HL-60 (cell line): Measurements from ENCODE around the gene MYCN.

Source experiments
- DNase-seq, 2 experiments: peaks; one replicate each; pipeline ENCODE4 v3.0.0-alpha.2; 2010 to 2020; ENCODE audit warnings: low read depth in 1 of 2, low spot score in 1 of 2
- H3K27ac ChIP-seq: fragments of 250-450 bp; sonication (Bioruptor Pico); replicated peaks from 2 replicates; pipeline ENCODE4 v1.5.1; 2020; ENCODE audit warnings: mild to moderate bottlenecking, moderate library complexity
- H3K27me3 ChIP-seq: fragments of 250-450 bp; sonication (Bioruptor Pico); 2 replicates; pipeline ENCODE4 v1.5.1; 2021; ENCODE audit warnings: mild to moderate bottlenecking, moderate library complexity; ENCODE audit not compliant: insufficient read depth, poor library complexity, severe bottlenecking
- H3K4me3 ChIP-seq: replicated peaks from 2 replicates; pipeline ENCODE4 v1.5.1; 2011; ENCODE audit warnings: mild to moderate bottlenecking, control low read depth, low read length; ENCODE audit not compliant: insufficient read depth
- GABPA ChIP-seq: IDR thresholded peaks from 2 replicates; pipeline ENCODE4 v1.6.1; 2012; ENCODE audit warnings: low read depth
- POLR2AphosphoS5 ChIP-seq: IDR thresholded peaks from 2 replicates; pipeline ENCODE4 v1.6.1; 2012; ENCODE audit warnings: low read depth
- SPI1 ChIP-seq: IDR thresholded peaks from 2 replicates; pipeline ENCODE4 v1.6.1; 2012; ENCODE audit warnings: low read depth, mild to moderate bottlenecking, borderline replicate concordance
- TF ChIP-seq, protein P1 (sequence below): IDR thresholded peaks from 2 replicates; pipeline ENCODE4 v1.6.1; 2012; ENCODE audit warnings: low read depth; ENCODE audit not compliant: insufficient replicate concordance
- TF ChIP-seq, protein P2 (sequence below): IDR thresholded peaks from one replicate; pipeline ENCODE4 v1.5.1; 2011; ENCODE audit warnings: low read length, control low read depth, inconsistent platforms; ENCODE audit not compliant: insufficient read depth

The MYCN gene

DNA sequence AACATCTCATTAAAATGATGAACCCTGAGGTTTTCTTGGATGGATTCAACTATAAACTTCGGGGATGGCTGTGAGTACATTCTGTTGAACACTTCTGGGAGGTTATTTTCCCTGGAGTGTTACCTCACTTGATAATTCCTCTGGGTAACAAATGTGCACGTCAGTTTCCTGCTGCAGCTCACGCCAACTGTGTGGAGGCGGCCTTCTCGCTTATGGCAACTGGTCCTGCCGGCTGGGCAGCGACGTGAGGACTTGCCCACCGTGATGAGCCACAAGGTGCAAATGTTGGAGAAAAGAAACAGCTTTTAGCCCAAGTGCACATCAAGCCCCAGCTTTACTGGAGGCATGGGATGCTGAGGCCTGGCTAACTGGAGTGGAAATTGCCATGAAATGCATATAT is 15.9 kb downstream of the MYCN start:
- TF ChIP-seq, protein P1, sequence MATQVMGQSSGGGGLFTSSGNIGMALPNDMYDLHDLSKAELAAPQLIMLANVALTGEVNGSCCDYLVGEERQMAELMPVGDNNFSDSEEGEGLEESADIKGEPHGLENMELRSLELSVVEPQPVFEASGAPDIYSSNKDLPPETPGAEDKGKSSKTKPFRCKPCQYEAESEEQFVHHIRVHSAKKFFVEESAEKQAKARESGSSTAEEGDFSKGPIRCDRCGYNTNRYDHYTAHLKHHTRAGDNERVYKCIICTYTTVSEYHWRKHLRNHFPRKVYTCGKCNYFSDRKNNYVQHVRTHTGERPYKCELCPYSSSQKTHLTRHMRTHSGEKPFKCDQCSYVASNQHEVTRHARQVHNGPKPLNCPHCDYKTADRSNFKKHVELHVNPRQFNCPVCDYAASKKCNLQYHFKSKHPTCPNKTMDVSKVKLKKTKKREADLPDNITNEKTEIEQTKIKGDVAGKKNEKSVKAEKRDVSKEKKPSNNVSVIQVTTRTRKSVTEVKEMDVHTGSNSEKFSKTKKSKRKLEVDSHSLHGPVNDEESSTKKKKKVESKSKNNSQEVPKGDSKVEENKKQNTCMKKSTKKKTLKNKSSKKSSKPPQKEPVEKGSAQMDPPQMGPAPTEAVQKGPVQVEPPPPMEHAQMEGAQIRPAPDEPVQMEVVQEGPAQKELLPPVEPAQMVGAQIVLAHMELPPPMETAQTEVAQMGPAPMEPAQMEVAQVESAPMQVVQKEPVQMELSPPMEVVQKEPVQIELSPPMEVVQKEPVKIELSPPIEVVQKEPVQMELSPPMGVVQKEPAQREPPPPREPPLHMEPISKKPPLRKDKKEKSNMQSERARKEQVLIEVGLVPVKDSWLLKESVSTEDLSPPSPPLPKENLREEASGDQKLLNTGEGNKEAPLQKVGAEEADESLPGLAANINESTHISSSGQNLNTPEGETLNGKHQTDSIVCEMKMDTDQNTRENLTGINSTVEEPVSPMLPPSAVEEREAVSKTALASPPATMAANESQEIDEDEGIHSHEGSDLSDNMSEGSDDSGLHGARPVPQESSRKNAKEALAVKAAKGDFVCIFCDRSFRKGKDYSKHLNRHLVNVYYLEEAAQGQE: no peak
- TF ChIP-seq SPI1 (no peak), POLR2AphosphoS5 (no peak), GABPA (no peak)
- TF ChIP-seq, protein P2, sequence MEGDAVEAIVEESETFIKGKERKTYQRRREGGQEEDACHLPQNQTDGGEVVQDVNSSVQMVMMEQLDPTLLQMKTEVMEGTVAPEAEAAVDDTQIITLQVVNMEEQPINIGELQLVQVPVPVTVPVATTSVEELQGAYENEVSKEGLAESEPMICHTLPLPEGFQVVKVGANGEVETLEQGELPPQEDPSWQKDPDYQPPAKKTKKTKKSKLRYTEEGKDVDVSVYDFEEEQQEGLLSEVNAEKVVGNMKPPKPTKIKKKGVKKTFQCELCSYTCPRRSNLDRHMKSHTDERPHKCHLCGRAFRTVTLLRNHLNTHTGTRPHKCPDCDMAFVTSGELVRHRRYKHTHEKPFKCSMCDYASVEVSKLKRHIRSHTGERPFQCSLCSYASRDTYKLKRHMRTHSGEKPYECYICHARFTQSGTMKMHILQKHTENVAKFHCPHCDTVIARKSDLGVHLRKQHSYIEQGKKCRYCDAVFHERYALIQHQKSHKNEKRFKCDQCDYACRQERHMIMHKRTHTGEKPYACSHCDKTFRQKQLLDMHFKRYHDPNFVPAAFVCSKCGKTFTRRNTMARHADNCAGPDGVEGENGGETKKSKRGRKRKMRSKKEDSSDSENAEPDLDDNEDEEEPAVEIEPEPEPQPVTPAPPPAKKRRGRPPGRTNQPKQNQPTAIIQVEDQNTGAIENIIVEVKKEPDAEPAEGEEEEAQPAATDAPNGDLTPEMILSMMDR: no peak
- no peak overlapping the region for H3K27ac ChIP-seq
- H3K4me3 ChIP-seq: no peak overlapping the region
- H3K27me3 ChIP-seq: no peaks in the 10 kb centered on the region
- no peak for DNase-seq

DNA sequence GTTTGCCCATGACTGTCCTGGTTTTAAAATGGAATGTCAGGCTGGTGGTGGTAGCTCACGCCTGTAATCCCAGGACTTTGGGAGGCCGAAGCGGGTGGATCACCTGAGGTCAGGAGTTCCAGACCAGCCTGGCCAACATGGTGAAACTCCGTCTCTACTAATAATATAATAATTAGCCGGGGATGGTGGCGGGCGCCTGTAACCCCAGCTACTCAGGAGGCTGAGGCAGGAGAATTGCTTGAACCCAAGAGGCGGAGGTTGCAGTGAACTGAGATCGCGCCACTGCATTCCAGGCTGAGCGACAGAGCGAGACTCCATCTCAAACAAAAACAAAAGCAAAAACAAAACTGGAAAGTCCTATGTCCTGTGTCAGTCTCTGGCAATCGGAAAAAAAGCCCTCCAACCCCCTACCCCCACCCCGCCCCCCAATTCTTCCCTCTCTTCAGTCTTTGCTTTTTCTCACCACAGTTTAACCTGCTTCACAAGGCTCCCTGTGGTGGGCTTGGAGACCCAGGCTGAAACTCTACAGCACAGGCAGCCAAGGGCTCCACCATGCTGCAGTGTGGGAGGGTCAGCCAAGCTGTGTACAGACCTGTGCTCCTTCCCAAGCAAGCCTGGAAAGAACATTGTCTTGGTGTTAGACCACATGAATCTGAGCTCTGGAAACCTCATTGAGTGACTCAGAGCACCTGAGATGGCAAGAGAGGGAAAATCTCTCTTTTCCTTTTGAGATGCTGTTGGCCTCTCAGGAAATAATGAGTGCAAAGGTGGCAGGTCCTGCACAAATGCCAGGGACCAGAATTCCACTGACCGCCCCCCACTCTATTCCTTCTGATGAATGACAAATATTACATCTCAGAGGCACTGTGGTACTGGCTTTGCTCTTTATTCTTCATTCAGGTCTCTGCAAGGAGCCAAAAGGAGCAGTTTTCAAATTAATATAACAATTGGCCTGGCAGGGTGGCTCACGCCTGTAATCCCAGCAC is 16.7 kb downstream of the MYCN start:
- no peak overlapping the region for H3K27ac ChIP-seq
- TF ChIP-seq POLR2AphosphoS5 (no peak), SPI1 (no peak), GABPA (no peak)
- TF ChIP-seq, protein P2: no peak
- TF ChIP-seq, protein P1: no peak

DNA sequence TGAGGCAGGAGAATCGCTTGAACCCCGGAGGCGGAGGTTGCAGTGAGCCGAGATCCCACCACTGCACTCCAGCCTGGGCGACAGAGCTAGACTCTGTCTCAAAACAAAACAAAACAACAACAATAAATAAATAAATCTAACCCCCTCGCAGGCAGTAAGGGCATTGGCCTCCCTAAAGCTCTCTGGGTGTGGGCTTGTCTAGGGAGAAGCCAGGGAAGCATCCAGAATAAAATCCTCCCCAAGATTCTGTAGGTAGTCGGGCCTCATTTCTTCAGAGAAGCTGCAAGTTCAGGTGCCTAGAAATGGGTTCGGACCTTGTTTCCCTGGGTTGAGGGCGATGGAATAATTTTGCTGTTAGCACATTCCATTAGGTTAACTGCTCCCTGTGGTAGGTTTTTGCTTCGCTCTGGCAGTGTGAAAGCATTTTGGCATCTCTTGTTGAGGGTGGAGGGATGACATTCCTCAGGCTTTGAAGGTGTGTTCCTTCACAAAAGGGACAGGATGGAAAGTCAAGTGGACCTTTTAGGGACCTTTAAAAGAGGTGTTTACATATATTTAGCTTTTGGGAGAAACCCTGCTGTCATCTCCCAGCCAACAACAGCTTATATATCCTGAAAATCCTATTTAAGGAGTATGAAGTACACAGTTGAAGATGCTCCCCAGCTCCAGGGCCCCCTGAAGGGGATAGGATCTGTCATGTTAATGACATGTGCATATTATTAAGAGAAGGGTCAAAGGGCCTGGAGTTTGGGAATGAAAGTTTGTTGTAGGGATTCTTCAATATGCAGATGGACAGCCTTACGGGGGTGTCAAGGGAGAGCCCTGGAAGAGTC is 17.7 kb downstream of the MYCN start:
- no peaks in the 10 kb centered on the region for H3K27me3 ChIP-seq
- H3K27ac ChIP-seq: no peak overlapping the region
- no peak for DNase-seq
- no peak overlapping the region for H3K4me3 ChIP-seq
- TF ChIP-seq, protein P2: no peak
- no peak for TF ChIP-seq POLR2AphosphoS5
- TF ChIP-seq GABPA: no peak
- TF ChIP-seq, protein P1: no peak
- TF ChIP-seq SPI1: no peak

More for the DNA sequence above, 16.7 kb downstream of the MYCN start:
- Histone ChIP-seq H3K27me3 (no peaks in the 10 kb centered on the region), H3K4me3 (no peak overlapping the region)
- no peak for DNase-seq
